GM13976 (cell line): ENCODE results near the gene ODF2L.

Source experiments
- DNase-seq: peaks from one replicate; pipeline ENCODE4 v3.0.0; 2012; ENCODE audit warnings: low spot score
- CTCF ChIP-seq: IDR thresholded peaks from 2 replicates; pipeline ENCODE4 v1.5.1; 2012; ENCODE audit warnings: borderline replicate concordance, mild to moderate bottlenecking; ENCODE audit not compliant: insufficient read depth; ENCODE audit errors: extremely low read depth, missing control alignments, control extremely low read depth
- in situ Hi-C: fragments of 300-500 bp; cut with MboI; formaldehyde crosslinking; loops from one replicate; pipeline ENCODE4 v1.12.0; 2022; ENCODE audit warnings: low sequenced_read_pairs, mixed read lengths, inconsistent platforms; ENCODE audit not compliant: unreplicated experiment

Gene ODF2L

GRCh38 chr1:86389307-86389706, 6.8 kb downstream of the ODF2L start:
- no peak for DNase-seq
- TF ChIP-seq CTCF, result no peak
- in situ Hi-C loops, result loop anchor here (25.0 kb wide), 1 partner anchor 698 kb away; no protein-coding TSS in a partner anchor

- in situ Hi-C loops, result loop anchor here (25.0 kb wide), 1 partner anchor 699 kb away; no protein-coding TSS in a partner anchor
- TF ChIP-seq CTCF, result no peak
- DNase-seq, result no peak
Observed at GRCh38 chr1:86388777-86389176, 7.3 kb downstream of the ODF2L start.

GRCh38 chr1:86387916-86388627, 8.1 kb downstream of the ODF2L start:
- no peak for TF ChIP-seq CTCF
- no peak for DNase-seq
- in situ Hi-C loops, result loop anchor here (25.0 kb wide), 1 partner anchor 699 kb away; no protein-coding TSS in a partner anchor

- TF ChIP-seq CTCF, result no peak
- in situ Hi-C loops, result loop anchor here (25.0 kb wide), 1 partner anchor 704 kb away; no protein-coding TSS in a partner anchor
- DNase-seq, result no peak
Observed at GRCh38 chr1:86382878-86383277, 13.2 kb downstream of the ODF2L start.

- in situ Hi-C loops, result loop anchor here (25.0 kb wide), 1 partner anchor 706 kb away; no protein-coding TSS in a partner anchor
- DNase-seq, result no peak
- no peak for TF ChIP-seq CTCF
Observed at GRCh38 chr1:86381223-86381622, 14.9 kb downstream of the ODF2L start.

GRCh38 chr1:86380257-86380861, 15.8 kb downstream of the ODF2L start:
- in situ Hi-C loops, result loop anchor here (25.0 kb wide), 1 partner anchor 707 kb away; no protein-coding TSS in a partner anchor
- peak; percentile 45 for DNase-seq
- TF ChIP-seq CTCF, result peak; percentile 63
